AG04450 (cell line): ENCODE data around the gene SYNJ1. TPM values are rescaled to one million over a fixed set of nuclear protein-coding genes. Genes with fewer than 3 reads are reported as not detected.
"Not testable (repeated sequence)": the region's sequence is repeated elsewhere in the genome, so short reads cannot be mapped to it uniquely, and the experiment has no call there.

ENCODE experiments used
- CTCF ChIA-PET: fragments of 300-600, 350-600 bp; formaldehyde crosslinking; extraction: SDS; loops from one replicate; lab custom pipeline; 2022; ENCODE audit warnings: antibody characterized with exemption, inconsistent platforms; lab: Charles Lee
- POLR2A ChIA-PET: fragments of 350-600 bp; formaldehyde crosslinking; extraction: SDS; loops from one replicate; lab custom pipeline; 2021; ENCODE audit warnings: antibody characterized with exemption, inconsistent platforms; lab: Yijun Ruan, JAX
- DNase-seq: peaks from one replicate; pipeline ENCODE4 v3.0.0-alpha.2; 2011; ENCODE audit warnings: low read depth, low spot score
- H3K27ac ChIP-seq: one replicate; pipeline ENCODE4 v1.5.1; 2012; ENCODE audit warnings: low read depth, low read length, control low read depth
- H3K27me3 ChIP-seq: one replicate; pipeline ENCODE4 v1.6.0; 2012; ENCODE audit warnings: low read length; ENCODE audit not compliant: control insufficient read depth, insufficient read depth
- H3K4me3 ChIP-seq: 2 replicates; pipeline ENCODE4 v1.5.1; 2011; ENCODE audit warnings: mild to moderate bottlenecking, low read depth, low read length, control low read depth
- H3K9me3 ChIP-seq: 2 replicates; pipeline ENCODE4 v1.5.1; 2012; ENCODE audit warnings: low read length; ENCODE audit not compliant: control insufficient read depth, insufficient read depth
- CTCF ChIP-seq: IDR thresholded peaks from 2 replicates; pipeline ENCODE4 v1.5.1; 2011; ENCODE audit warnings: low read depth, low read length, control low read depth, inconsistent platforms
- polyA plus RNA-seq: library from polyadenylated mRNA; depleted of rRNA; stranded (reverse); fragments of >200 nt; gene quantifications from 2 replicates; pipeline ENCODE4 v1.2.3, GENCODE V29; 2011

Gene SYNJ1
- polyA plus RNA-seq, 1 experiment = 7.3 TPM

- ChIA-PET CTCF (no interaction called here), POLR2A (no interaction called here)
- TF ChIP-seq CTCF = no peak
- no peaks in the 10 kb centered on the region for H3K9me3 ChIP-seq
- H3K4me3 ChIP-seq = no peak overlapping the region
- no peak overlapping the region for H3K27ac ChIP-seq
- H3K27me3 ChIP-seq = no peaks in the 10 kb centered on the region
- DNase-seq = no peak
Measured at GRCh38 chr21:32705901-32706300, 21.9 kb downstream of the SYNJ1 start.

- ChIA-PET CTCF (no interaction called here), POLR2A (no interaction called here)
- Histone ChIP-seq H3K4me3 (no peak overlapping the region), H3K9me3 (no peaks in the 10 kb centered on the region), H3K27ac (no peak overlapping the region), H3K27me3 (no peaks in the 10 kb centered on the region)
- no peak for DNase-seq
- TF ChIP-seq CTCF = no peak
Measured at GRCh38 chr21:32705139-32705538, 22.7 kb downstream of the SYNJ1 start.

- Histone ChIP-seq H3K4me3 (no peak overlapping the region), H3K9me3 (no peaks in the 10 kb centered on the region), H3K27me3 (no peaks in the 10 kb centered on the region), H3K27ac (peak overlapping the region; percentile 40)
- no peak for TF ChIP-seq CTCF
- CTCF ChIA-PET = interaction anchor here (0.5 kb wide), 1 partner anchor 12 kb away, joined by 3 read pairs; no protein-coding TSS in a partner anchor
- peak; percentile 20 for DNase-seq
- POLR2A ChIA-PET = no interaction called here
Measured at GRCh38 chr21:32702702-32703101, 25.1 kb downstream of the SYNJ1 start.

DNA sequence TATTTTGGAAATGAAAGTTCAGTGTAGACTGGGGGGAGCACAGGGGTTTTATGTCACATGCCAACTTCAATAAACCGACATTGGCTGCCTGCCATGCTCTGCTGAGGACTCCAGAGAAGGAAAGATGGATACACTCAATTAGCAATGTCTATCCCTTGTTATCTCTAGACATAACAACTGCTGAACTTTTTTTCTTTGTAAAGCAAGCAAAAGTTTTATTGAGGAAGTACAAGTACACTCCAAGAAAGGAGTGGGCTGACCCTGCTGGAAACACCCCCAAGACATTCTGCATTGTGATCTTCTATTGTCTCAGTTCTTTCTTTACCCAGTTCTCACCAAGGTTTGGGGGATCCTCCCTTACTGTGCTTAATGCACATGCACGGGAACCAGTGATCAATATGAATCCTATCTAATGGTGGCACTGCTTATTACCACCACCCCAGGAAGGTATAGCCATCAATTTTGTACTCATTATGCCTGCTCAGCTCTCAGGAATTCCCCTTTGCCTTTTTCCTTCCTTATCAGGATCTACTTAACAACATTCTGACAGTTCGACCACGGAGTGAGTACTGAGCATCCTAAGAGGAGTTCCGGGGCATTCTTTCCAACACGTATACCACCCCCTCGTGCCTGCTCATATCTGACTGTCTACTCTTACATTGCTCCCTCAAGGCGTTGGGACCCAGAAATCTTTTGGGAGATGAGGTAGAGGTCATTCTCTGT, 28.7 kb downstream of the SYNJ1 start:
- no peaks in the 10 kb centered on the region for H3K9me3 ChIP-seq
- no peak overlapping the region for H3K4me3 ChIP-seq
- DNase-seq = no peak
- no peak overlapping the region for H3K27ac ChIP-seq
- TF ChIP-seq CTCF = no peak
- H3K27me3 ChIP-seq = no peaks in the 10 kb centered on the region
- POLR2A ChIA-PET = no interaction called here
- CTCF ChIA-PET = no interaction called here

DNA sequence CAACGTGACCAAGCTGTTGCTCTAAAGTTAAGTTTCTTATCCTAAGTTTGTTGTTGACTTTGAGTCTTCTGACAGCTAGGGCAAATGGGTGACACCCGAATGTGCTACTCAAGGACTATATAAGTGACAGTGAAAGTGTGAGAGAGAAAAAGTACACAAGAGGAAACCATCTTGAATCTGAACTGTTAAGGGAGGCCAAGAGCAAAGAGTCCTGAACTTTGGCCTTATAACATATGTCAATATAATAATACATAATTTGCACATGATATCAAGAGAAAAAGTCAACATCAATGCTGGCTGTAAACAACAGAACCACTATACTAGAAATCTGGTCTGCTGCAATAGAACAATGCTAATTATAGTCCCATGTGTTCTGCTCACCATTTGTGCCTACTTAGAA, 29.5 kb downstream of the SYNJ1 start:
- TF ChIP-seq CTCF = no peak
- ChIA-PET POLR2A (no interaction called here), CTCF (no interaction called here)
- H3K4me3 ChIP-seq = no peak overlapping the region
- no peaks in the 10 kb centered on the region for H3K27me3 ChIP-seq
- no peak overlapping the region for H3K27ac ChIP-seq
- DNase-seq = no peak
- H3K9me3 ChIP-seq = no peaks in the 10 kb centered on the region

GRCh38 chr21:32695482-32695881, 32.3 kb downstream of the SYNJ1 start:
- CTCF ChIA-PET, H3K27ac ChIP-seq, H3K27me3 ChIP-seq, H3K9me3 ChIP-seq, POLR2A ChIA-PET, H3K4me3 ChIP-seq, DNase-seq: not testable (repeated sequence)
